GM03348 (cell line): ENCODE measurements around the gene MKI67.

Source experiments
- DNase-seq: peaks from one replicate; pipeline ENCODE4 v3.0.0; 2012; ENCODE audit warnings: low spot score

The MKI67 gene

GRCh38 chr10:128049226-128050120, 76.8 kb downstream of the MKI67 start:
- DNase-seq: no peak

GRCh38 chr10:128048819-128049210, 77.4 kb downstream of the MKI67 start:
- no peak for DNase-seq

- no peak for DNase-seq
Measured at GRCh38 chr10:128047991-128048818, 78.0 kb downstream of the MKI67 start.

- DNase-seq: no peak
Measured at GRCh38 chr10:128047351-128047750, 78.9 kb downstream of the MKI67 start.

GRCh38 chr10:128046953-128047290, 79.3 kb downstream of the MKI67 start:
- DNase-seq: no peak
